CD4-positive, alpha-beta T cell treated with Interleukin-10 for 1 hour (primary cell): ENCODE measurements around the gene TCF7L2.
A peak's percentile ranks its signal among the peaks of the same experiment; 100 is the strongest.

Experiments used
- DNase-seq: peaks from one replicate; pipeline ENCODE4 v3.0.0-alpha.2; 2020

TCF7L2 gene

DNA sequence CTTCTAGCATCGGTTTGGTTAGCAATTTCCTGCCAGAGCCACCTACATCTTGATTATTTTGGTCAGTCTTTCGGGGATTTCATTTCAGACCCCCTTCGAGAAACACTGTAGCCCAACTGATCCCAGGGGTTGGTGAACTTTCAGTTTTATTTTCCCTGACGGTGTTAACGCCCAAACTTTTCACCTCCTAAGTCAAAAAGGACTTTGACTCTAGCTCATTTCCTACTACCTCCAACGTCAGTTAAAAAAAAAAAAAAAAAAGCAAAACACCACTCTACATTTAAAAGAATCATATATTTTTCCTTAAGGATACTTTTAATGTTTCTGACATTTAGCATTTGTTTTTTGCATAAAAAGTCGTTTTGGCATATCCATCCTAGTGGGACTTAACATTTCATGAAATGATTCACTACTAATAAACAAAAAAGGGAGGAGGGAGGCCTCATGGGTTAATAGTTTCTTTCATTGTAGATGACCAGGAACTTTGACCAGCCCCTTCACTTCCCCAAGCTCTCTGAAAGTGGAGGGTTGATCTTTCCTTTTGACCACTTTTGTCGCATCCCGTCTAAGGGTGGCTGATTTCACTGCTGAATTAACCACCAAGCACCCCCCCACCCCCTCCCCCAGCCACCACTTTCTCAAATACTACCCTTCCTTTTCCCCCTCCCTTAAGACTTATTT lies 764 bp upstream of the TCF7L2 start:
- DNase-seq: no peak

GRCh38 chr10:112950714-112951358 lies 789 bp downstream of the TCF7L2 start:
- peak; percentile 16 for DNase-seq

DNA sequence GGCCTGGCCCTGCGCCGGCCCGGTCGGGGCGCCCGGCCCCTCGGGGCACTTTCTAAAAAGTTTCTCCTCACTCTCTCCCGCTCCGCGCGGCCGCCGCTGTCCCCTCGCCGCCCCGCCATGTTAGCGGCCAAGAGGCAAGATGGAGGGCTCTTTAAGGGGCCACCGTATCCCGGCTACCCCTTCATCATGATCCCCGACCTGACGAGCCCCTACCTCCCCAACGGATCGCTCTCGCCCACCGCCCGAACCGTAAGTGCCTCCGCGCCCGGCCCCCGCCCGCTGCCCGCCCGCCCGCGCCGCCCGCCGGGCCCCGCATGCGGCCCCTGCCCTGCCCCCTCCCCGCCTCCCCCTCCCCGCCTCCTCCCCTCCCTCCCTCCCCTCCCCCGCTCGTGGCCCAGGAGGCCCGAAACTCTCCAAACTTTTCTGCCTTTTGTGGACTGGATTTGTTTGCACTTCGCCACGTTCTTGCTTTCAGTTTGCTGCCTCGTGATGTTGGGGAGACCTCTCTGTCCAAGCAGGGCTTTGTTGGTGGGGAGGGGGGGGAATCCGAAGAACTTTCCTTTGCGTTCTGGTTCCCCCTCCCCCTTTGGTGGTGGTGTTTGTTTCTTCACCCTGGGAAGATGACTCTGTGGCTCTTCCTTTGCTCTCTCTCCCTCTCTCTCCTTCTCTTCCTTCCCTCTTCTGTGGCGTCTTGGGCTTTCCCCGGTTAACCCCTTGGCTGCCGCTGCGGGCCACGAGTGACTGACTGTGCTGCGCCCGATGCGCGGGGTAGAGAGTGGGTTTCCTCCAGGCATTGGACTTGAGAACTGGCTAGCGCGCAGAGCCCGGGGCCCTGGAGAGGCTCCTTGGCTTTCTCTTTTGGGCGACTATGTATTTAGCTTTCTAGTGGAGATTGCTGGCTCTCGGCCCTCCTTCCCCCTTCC lies 1.6 kb downstream of the TCF7L2 start:
- DNase-seq: peak; percentile 56

GRCh38 chr10:112952282-112953173 lies 2.5 kb downstream of the TCF7L2 start:
- DNase-seq: no peak

- no peak for DNase-seq
Measured at GRCh38 chr10:112953174-112954159, 3.4 kb downstream of the TCF7L2 start.

GRCh38 chr10:112954974-112955581 lies 5.0 kb downstream of the TCF7L2 start:
- no peak for DNase-seq

- no peak for DNase-seq
Measured at GRCh38 chr10:112955582-112956421, 5.8 kb downstream of the TCF7L2 start.

- DNase-seq: no peak
Measured at GRCh38 chr10:112956631-112957350, 6.7 kb downstream of the TCF7L2 start.

GRCh38 chr10:112957640-112958092 lies 7.6 kb downstream of the TCF7L2 start:
- no peak for DNase-seq

DNA sequence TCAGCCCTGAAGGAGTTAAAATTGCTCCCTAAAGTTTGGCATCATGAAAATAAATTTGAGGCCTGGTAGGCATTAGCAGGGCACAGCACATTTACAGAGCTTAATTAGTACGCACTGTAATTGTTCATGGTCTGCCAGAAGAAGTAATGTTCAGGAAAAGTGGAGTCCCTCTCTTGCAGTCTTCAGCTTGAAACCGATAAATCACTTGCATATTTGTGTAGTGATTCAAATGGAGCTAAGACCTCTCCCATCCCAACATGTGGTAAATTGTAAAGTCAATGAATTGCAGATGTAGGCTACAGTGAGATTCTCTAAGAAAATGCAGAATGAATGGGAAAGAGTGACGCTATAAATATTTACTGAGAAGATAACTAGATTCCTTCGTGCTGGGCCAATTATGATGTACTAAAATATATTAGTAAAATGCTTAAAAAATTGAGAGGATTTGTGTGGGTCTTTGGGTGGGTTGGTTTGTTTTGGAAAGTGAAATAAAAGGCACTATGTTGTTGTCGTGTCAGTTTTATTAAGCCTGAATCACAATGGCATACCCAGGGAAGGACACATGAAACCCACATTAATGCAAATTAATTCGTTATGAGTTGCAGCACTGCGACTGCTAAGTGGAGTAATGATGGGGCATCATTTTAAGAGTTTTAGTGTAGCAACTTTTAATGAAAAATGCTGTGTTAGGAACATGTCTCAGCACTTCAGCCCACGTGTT lies 8.4 kb downstream of the TCF7L2 start:
- DNase-seq: no peak

- no peak for DNase-seq
Measured at GRCh38 chr10:112959207-112959838, 9.3 kb downstream of the TCF7L2 start.

- DNase-seq: no peak
Measured at GRCh38 chr10:112960151-112960681, 10.2 kb downstream of the TCF7L2 start.

DNA sequence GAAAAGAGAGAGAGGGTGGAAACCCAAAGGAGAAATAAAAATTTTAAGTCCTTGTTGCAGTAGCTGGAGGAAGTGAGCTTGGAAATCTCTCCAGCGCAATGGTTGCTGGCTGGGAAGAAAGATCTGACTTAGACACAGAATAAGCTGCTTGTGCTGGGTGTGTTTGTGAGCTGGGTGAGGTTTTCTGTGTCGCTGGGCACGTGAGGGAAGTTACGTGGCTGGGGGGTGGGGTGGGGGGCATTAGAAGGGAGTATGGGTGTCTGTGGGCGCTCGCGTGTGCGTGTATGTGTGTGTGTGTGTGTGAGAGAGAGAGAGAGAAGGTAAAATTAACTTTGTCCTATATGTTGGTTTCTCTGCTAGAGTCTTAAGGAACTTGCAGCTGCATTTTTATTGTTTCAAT lies 11.6 kb downstream of the TCF7L2 start:
- no peak for DNase-seq

DNA sequence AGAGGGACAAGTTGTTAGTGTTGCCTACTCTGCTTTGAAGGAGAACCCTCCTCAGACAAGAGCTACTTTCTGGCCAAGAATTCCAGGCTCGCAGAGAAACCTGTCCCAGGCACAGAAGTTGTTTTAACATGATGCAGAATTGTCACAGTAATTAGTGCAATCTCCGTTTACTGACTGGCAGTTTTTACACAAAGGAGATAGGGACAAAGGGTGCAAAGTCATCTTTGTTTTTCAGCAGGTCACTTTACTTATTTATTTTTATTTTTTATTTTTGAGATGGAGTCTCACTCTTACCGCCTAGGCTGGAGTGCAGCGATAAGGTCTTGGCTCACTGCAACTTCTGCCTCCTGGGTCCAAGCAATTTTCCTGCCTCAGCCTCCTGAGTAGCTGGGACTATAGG lies 12.3 kb downstream of the TCF7L2 start:
- DNase-seq: no peak

DNA sequence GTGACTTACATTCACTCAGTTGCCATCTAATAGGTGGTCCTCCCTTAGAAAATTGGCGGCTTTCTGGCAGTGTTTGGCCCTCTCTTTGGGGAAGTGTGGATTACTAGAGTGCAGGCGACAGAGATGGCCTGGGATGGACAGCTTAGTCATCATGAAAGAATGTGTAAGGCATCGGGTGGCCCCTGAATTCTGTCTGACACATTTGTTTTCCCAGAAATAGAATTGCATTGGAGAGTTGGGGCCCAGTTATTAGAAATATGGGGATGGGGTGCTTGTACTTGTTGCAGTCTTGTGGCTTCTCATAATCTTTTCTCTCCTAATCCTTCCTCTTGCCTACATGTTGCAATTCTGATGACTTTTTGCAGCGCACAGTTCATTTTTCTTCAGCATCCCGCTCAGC lies 13.8 kb downstream of the TCF7L2 start:
- DNase-seq: no peak

DNA sequence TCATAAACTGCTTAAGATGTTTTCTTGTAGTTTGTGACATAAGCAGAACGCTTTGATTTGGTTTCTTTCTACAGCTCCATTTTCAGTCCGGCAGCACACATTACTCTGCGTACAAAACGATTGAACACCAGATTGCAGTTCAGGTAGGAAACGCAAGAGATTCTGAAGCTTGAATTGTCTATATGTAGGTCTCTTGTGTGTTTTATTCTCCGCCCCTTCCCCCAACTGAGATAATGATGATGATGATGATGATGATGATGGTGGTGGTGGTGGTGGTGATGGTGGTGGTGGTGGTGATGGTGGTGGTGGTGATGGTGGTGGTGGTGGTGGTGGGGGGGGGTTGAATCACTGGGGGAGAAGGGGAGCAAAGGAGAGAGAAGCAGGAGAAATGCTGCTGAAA lies 14.4 kb downstream of the TCF7L2 start:
- no peak for DNase-seq

DNA sequence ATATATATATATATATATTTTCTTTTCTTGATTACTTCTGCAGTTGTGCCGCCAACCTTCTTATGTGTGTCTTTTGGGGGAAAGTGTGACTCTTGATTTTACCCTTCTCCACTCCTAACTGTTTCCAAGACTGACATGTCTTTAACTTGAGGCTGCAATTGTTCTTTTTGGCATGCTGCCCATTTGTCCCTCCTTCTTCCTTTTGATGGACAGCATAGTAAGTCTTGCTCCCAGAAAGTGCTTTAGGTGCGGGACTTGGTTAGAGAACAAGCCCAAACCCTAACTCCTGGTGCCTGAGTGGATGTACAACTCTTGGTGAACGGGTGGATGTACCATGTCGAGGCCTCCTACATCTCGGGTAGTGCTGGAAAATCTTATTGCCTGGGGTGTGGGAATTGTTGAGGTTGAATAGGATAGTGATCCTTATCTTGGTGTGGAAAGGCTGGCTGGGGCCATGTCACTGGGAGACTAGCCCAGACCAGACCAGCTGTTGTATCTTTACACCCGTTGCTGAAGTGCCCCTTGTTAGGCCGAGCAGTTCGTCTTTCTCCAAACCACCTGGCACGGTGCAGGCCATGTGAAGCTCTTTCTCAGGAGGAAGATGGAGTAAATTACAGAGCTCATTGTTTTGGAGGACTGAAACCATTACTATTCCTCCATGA lies 16.3 kb downstream of the TCF7L2 start:
- DNase-seq: no peak
